ENCODE data around the gene NPL.

NPL gene

DNA sequence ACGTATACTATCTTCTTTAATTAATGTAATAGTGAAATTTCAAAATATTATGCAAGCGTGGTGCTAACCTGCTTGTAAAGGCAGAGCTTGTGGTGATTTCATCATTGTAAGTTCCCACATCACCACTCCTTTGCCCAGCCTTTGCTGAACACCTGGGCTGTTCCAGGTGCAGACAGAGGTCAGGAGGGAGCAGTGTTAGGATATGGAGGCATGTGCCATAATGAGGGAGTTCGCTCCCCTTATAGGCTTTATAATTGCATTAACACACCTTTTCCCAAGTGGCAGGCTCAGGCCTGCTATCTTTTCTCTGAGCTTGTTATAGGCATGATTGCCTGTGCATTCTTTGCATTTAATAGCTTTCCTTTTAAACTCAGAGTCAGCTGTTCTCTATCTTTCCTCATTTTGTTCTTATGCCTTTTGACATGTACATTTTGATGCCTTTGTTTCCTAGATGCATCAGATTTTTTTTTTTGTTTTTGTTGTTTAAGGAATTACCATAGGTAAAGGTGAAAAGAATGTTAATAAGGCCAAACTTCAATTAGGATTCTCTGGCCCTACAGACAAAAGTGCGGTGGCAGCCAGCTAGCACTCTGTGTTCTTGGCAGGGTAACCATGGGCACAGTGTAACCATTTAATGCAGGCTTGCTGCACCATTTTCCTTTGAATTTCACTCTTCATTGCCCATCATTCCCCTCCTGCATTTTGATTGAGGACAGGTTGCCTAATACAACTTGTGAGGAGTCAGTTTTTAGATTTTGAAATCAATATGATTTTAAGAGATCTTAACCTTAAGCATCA, 12.6 kb downstream of the NPL start:
- H3K4me3 ChIP-seq (ENCODE audit: low read length): no peak overlapping the region
- TF ChIP-seq, protein P1, sequence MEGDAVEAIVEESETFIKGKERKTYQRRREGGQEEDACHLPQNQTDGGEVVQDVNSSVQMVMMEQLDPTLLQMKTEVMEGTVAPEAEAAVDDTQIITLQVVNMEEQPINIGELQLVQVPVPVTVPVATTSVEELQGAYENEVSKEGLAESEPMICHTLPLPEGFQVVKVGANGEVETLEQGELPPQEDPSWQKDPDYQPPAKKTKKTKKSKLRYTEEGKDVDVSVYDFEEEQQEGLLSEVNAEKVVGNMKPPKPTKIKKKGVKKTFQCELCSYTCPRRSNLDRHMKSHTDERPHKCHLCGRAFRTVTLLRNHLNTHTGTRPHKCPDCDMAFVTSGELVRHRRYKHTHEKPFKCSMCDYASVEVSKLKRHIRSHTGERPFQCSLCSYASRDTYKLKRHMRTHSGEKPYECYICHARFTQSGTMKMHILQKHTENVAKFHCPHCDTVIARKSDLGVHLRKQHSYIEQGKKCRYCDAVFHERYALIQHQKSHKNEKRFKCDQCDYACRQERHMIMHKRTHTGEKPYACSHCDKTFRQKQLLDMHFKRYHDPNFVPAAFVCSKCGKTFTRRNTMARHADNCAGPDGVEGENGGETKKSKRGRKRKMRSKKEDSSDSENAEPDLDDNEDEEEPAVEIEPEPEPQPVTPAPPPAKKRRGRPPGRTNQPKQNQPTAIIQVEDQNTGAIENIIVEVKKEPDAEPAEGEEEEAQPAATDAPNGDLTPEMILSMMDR (IDR thresholded peaks at IDR 0.05; ENCODE audit: insufficient read depth, low read depth, low read length, missing control alignments): no peak
- DNase-seq (ENCODE audit: low read depth): peak; percentile 95

DNA sequence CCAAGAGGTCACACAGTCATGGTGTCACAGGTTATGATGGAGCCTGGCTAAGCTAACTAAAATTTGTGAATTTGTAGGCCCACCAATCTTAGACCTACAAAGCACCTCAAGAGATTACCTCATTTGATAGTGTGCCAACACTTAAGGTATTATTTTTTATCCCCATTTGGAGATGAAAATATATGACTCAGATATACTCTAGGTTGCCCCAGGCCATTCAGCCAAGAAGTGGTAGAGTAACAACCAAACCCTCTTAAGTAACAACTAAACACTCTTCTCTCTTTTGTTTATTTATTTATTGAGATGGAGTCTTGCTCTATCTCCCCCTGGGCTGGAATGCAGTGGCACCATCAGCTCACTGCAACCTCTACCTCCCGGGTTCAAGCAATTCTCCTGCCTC, 14.3 kb downstream of the NPL start:
- TF ChIP-seq, protein P1 (IDR thresholded peaks at IDR 0.05; ENCODE audit: insufficient read depth, low read depth, low read length, missing control alignments): no peak
- DNase-seq (ENCODE audit: low read depth): peak; percentile 92

DNA sequence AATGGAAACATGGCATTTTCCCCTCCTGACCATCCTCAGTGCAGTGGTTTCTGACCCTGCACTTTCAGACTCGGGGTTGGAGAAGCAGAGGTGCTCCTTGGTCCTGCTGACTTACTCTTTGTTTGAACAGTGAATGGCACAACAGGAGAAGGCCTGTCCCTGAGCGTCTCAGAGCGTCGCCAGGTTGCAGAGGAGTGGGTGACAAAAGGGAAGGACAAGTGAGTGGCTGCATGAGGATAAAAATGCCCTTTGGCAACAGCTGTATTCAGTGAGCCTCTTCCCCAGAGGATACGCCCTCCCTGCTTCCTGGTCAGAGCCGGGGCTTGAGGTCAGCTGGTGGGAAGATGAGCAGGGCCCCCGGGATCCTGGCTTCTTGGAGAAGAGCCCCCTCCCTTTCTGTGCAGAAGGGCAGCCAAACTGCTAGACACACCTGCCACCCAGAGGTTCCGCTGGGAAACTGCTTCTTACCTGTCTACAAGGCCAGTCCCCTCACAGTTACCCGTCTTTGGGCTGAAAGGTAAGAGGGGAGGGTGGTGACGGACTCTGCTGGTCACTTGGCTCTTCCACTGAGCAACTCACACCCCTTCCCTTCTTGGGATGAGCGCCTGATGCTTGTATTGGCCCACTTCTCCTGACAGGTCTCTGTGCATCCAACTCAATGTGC, 16.6 kb downstream of the NPL start:
- H3K4me3 ChIP-seq (ENCODE audit: low read length): no peak overlapping the region
- TF ChIP-seq, protein P1 (IDR thresholded peaks at IDR 0.05; ENCODE audit: insufficient read depth, low read depth, low read length, missing control alignments): peak; percentile 42
- peak; percentile 32 for DNase-seq (ENCODE audit: low read depth)

More for the DNA sequence above, 14.3 kb downstream of the NPL start:
- no peak overlapping the region for H3K4me3 ChIP-seq (ENCODE audit: low read length)

DNA sequence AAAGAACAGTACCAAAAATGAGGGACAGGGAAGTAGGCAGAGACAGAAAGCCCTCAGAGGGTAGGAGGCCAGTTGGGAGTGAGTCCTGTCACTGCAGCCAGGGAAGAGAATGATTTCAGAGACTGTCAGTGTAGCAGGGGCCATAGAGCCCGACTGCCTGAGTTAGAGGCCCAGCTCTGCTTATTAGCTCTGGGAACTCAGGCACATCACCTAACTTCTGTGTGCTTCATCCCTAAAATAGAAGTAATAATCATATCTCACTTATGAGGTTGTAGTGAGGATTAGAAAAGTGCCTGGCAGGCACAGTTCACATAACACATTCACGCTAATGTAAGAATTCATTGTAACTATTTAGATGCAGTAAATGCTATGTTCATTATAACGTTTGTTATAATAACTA, 18.3 kb downstream of the NPL start:
- no peak for DNase-seq (ENCODE audit: low read depth)
- TF ChIP-seq, protein P1 (IDR thresholded peaks at IDR 0.05; ENCODE audit: insufficient read depth, low read depth, low read length, missing control alignments): no peak
- H3K4me3 ChIP-seq (ENCODE audit: low read length): no peak overlapping the region

DNA sequence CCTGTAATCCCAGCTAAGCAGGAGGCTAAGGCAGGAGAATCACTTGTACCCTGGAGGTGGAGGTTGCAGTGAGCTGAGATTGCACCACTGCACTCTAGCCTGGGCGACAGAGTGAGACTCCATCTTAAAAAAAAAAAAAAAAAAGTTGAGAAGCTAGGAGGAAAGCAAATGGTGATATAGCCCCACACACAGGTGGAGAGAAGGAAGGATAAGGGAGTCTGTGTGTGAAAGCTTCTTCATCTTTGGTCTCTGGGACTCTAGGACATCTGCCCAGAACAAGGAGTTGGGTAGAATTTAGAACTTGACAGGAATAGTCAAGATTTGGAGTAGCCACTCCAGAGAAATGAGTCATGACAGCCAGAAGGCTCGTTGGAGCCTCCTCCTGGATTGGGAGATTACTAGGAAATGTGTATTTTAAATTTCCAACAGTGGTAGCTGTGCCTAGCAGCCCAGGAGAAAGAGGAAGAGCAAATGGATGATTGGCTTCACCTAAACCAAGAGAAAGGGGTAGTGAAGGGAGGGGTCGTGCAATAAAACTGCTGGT, 19.9 kb downstream of the NPL start:
- H3K4me3 ChIP-seq (ENCODE audit: low read length): no peak overlapping the region
- peak; percentile 30 for DNase-seq (ENCODE audit: low read depth)
- TF ChIP-seq, protein P1 (IDR thresholded peaks at IDR 0.05; ENCODE audit: insufficient read depth, low read depth, low read length, missing control alignments): no peak

DNA sequence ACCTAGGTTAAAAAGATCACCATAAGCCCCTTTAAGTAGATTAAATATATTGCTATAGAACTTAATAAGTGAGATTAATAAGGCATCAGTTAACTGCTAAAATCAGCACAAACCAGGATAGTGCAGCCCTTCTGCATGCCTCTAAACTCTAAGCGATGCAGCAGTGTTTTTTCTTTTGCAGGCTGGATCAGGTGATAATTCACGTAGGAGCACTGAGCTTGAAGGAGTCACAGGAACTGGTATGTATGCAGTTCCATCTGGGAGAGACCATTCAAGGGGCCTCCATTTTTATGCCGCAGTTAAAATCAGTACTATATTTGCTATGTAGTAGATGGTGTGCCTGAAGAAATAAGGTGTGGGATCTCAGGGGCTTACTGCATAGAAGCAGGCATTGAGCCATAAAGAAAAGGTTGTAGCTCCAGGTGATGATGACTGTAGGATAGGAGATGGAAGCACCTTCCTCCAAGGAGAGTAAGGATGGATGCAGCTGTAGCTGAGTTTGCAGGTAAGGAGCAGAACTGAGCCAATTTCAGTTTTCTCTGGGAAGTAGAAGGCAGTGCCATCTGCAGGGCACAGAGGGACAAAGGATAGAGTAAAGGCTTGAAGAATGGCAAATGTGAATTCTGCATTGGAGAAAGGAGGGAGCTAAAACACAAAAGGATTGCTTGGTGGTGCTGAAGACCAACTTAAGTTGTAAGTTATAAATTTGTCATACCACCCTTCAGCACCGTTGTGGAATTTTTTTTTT, 22.6 kb downstream of the NPL start:
- TF ChIP-seq, protein P1 (IDR thresholded peaks at IDR 0.05; ENCODE audit: insufficient read depth, low read depth, low read length, missing control alignments): peak; percentile 41
- DNase-seq (ENCODE audit: low read depth): no peak

More for the DNA sequence above, 22.6 kb downstream of the NPL start:
- no peak overlapping the region for H3K4me3 ChIP-seq (ENCODE audit: low read length)

Data from epithelial cell of esophagus (primary cell).